Erythroblast (primary cell): ENCODE results near the gene MPRIP.

ENCODE experiments used
- GATA1 ChIP-seq: IDR thresholded peaks from 2 replicates; pipeline ENCODE4 v1.6.1; 2011; ENCODE audit warnings: low read depth, mild to moderate bottlenecking, control low read depth, low read length, moderate library complexity
- POLR2A ChIP-seq: IDR thresholded peaks from 2 replicates; pipeline ENCODE4 v1.6.1; 2011; ENCODE audit warnings: mild to moderate bottlenecking, low read length

- TF ChIP-seq GATA1 (no peak), POLR2A (no peak)
Measured at GRCh38 chr17:17181666-17182597, 139.7 kb downstream of the MPRIP start.
